Fibroblast of skin of back (primary cell): ENCODE data around the gene ZNF93.
A peak's percentile ranks its signal among the peaks of the same experiment; 100 is the strongest.
"Not testable (repeated sequence)": the region's sequence is repeated elsewhere in the genome, so short reads cannot be mapped to it uniquely, and the experiment has no call there.

Source experiments
- DNase-seq: peaks from one replicate; pipeline ENCODE4 v3.0.0-alpha.2; 2013

The ZNF93 gene

GRCh38 chr19:19938449-19938848, 37.7 kb downstream of the ZNF93 start:
- DNase-seq, result no peak

- no peak for DNase-seq
Measured at GRCh38 chr19:19943848-19944582, 43.3 kb downstream of the ZNF93 start.

- DNase-seq, result no peak
Measured at GRCh38 chr19:19944583-19944880, 43.8 kb downstream of the ZNF93 start.

GRCh38 chr19:19946226-19946625, 45.5 kb downstream of the ZNF93 start:
- DNase-seq, result no peak

- no peak for DNase-seq
Measured at GRCh38 chr19:19948800-19949199, 48.1 kb downstream of the ZNF93 start.

GRCh38 chr19:19955208-19955607, 54.5 kb downstream of the ZNF93 start:
- no peak for DNase-seq

- no peak for DNase-seq
Measured at GRCh38 chr19:19956434-19957075, 55.8 kb downstream of the ZNF93 start.

- not testable (repeated sequence) for DNase-seq
Measured at GRCh38 chr19:19957766-19958165, 57.0 kb downstream of the ZNF93 start.

- peak; percentile 44 for DNase-seq
Measured at GRCh38 chr19:19959151-19959799, 58.5 kb downstream of the ZNF93 start.

GRCh38 chr19:19964416-19964815, 63.7 kb downstream of the ZNF93 start:
- no peak for DNase-seq

GRCh38 chr19:19966126-19966525, 65.4 kb downstream of the ZNF93 start:
- not testable (repeated sequence) for DNase-seq

GRCh38 chr19:19966862-19967261, 66.1 kb downstream of the ZNF93 start:
- DNase-seq, result no peak
